HepG2 (cell line): ENCODE data around the gene PRPF38B. TPM values are rescaled to one million over a fixed set of nuclear protein-coding genes. Genes with fewer than 3 reads are reported as not detected.

Experiments
- ATAC-seq: fragments of 200-7000 bp; cut with Tn5 transposase; 3 replicates; pipeline ENCODE4 v1.9.1; 2020; ENCODE audit warnings: mild to moderate bottlenecking, moderate library complexity
- Bru-seq: library from RNA; stranded (reverse); fragments of 400-500 nt; gene quantifications from one replicate; lab custom pipeline; 2021; lab: Mats Ljungman, UMichigan
- BruChase-seq, 2 experiments: library from RNA; stranded (reverse); fragments of 400-500 nt; gene quantifications; one replicate each; lab custom pipeline; 2021; lab: Mats Ljungman, UMichigan
- BruUV-seq: library from RNA; stranded (reverse); fragments of 400-500 nt; replicated peaks from 2 replicates; lab custom pipeline; 2021; lab: Mats Ljungman, UMichigan
- CTCF ChIA-PET: fragments of 300-600 bp; formaldehyde crosslinking; extraction: SDS; loops from one replicate; lab custom pipeline; 2021; ENCODE audit warnings: low total read pairs, inconsistent platforms, low intra/inter-chr PET ratio; lab: Yijun Ruan, JAX
- POLR2A ChIA-PET: fragments of 350-600 bp; sonication (Branson Sonifier 250); formaldehyde crosslinking; loops from one replicate; lab custom pipeline; 2020; ENCODE audit warnings: antibody characterized with exemption, inconsistent platforms; lab: Yijun Ruan, JAX
- DNase-seq: peaks from one replicate; pipeline ENCODE4 v3.0.0-alpha.2; 2015; ENCODE audit warnings: low spot score
- FAIRE-seq: peaks from 3 replicates; lab custom pipeline; 2011; peaks lifted over from hg19 to GRCh38; lab: Jason Lieb, UNC
- H2AFZ ChIP-seq: one replicate; pipeline ENCODE4 v1.6.1; 2011; ENCODE audit warnings: low read length, inconsistent platforms
- H3K27ac ChIP-seq: fragments of 300-600 bp; 3 replicates; pipeline ENCODE4 v1.8.0; 2011; ENCODE audit warnings: mixed run types, mild to moderate bottlenecking, mixed read lengths, low read length, inconsistent platforms; ENCODE audit not compliant: insufficient read depth; ENCODE audit errors: extremely low read length
- H3K27me3 ChIP-seq, 2 experiments: fragments of 200-600 bp in 1 of 2; 2 replicates in 1 of 2; 3 replicates in 1 of 2; pipeline versions ENCODE4 v1.6.0 to v1.8.0; 2011; ENCODE audit warnings: low read length in 2 of 2, mild to moderate bottlenecking in 2 of 2, moderate library complexity in 2 of 2, inconsistent platforms in 1 of 2; ENCODE audit not compliant: insufficient read depth in 2 of 2, control insufficient read depth in 1 of 2
- H3K36me3 ChIP-seq, 2 experiments: fragments of 200-600 bp in 1 of 2; replicated peaks in 1 of 2; 2 replicates in 1 of 2; 3 replicates in 1 of 2; pipeline versions ENCODE4 v1.5.1 to v1.8.0; 2011; ENCODE audit warnings: low read length in 2 of 2, inconsistent platforms in 1 of 2; ENCODE audit not compliant: insufficient read depth in 2 of 2, control insufficient read depth in 1 of 2
- H3K4me1 ChIP-seq: 2 replicates; pipeline ENCODE4 v1.5.1; 2012; ENCODE audit warnings: low read length, inconsistent platforms; ENCODE audit not compliant: insufficient read depth
- H3K4me2 ChIP-seq: 2 replicates; pipeline ENCODE4 v1.6.0; 2011; ENCODE audit warnings: low read depth, low read length, inconsistent platforms
- H3K4me3 ChIP-seq, 3 experiments: fragments of 200-600 bp in 1 of 3; sonication (generic), shearing (Covaris generic) in 1 of 3; replicated peaks in 1 of 3; 2 replicates each; pipeline ENCODE4 v1.5.1; 2011 to 2016; ENCODE audit warnings: low read length in 3 of 3, inconsistent platforms in 2 of 3, low read depth in 2 of 3, mild to moderate bottlenecking in 2 of 3, control low read depth in 1 of 3, mixed read lengths in 1 of 3; ENCODE audit not compliant: insufficient read depth in 1 of 3
- H3K79me2 ChIP-seq: one replicate; pipeline ENCODE4 v1.6.1; 2011; ENCODE audit warnings: low read length, inconsistent platforms; ENCODE audit not compliant: insufficient read depth
- H3K9ac ChIP-seq: 2 replicates; pipeline ENCODE4 v1.6.0; 2011; ENCODE audit warnings: mild to moderate bottlenecking, low read depth, low read length, inconsistent platforms; ENCODE audit not compliant: insufficient read depth
- H3K9me3 ChIP-seq: 2 replicates; pipeline ENCODE4 v1.5.1; 2012; ENCODE audit warnings: mild to moderate bottlenecking, low read length
- H4K20me1 ChIP-seq: 2 replicates; pipeline ENCODE4 v1.6.0; 2011; ENCODE audit warnings: inconsistent platforms, mild to moderate bottlenecking, low read length, moderate library complexity; ENCODE audit not compliant: insufficient read depth
- ASH2L ChIP-seq: fragments of 300-600, 200-600 bp; sonication (generic); IDR thresholded peaks from 2 replicates; pipeline ENCODE4 v1.7.0; 2017; ENCODE audit warnings: low read depth, mild to moderate bottlenecking, moderate library complexity, mixed read lengths, low read length; ENCODE audit not compliant: insufficient read length
- ATF1 ChIP-seq: IDR thresholded peaks from 2 replicates; pipeline ENCODE4 v1.6.1; 2016; ENCODE audit warnings: mild to moderate bottlenecking, control low read depth
- FOXK1 ChIP-seq: sonication (generic); formaldehyde crosslinking; IDR thresholded peaks from 2 replicates; pipeline ENCODE4 v1.4.0; 2020; ENCODE audit warnings: low read depth, missing genetic modification reagents, borderline replicate concordance
- HDAC2 ChIP-seq: sonication (generic); formaldehyde crosslinking; IDR thresholded peaks from 2 replicates; pipeline ENCODE4 v1.4.0; 2020; ENCODE audit warnings: missing genetic modification reagents
- MAF1 ChIP-seq: sonication (generic); formaldehyde crosslinking; IDR thresholded peaks from 2 replicates; pipeline ENCODE4 v1.5.0; 2020; ENCODE audit warnings: missing genetic modification reagents, borderline replicate concordance
- TERF1 ChIP-seq: sonication (generic); formaldehyde crosslinking; IDR thresholded peaks from 2 replicates; pipeline ENCODE4 v1.8.0; 2022; ENCODE audit warnings: mild to moderate bottlenecking, missing genetic modification reagents, moderate library complexity
- USF2 ChIP-seq, 2 experiments: sonication (generic) in 1 of 2; formaldehyde crosslinking in 1 of 2; IDR thresholded peaks; 2 replicates each; pipeline versions ENCODE4 v1.5.1 to v1.6.1; 2011 to 2020; ENCODE audit warnings: borderline replicate concordance in 1 of 2, low read depth in 1 of 2, low read length in 1 of 2, mild to moderate bottlenecking in 1 of 2, missing genetic modification reagents in 1 of 2, moderate library complexity in 1 of 2
- ZBTB20 ChIP-seq: sonication (generic); formaldehyde crosslinking; IDR thresholded peaks from 2 replicates; pipeline ENCODE4 v1.8.1; 2023; ENCODE audit warnings: missing genetic modification reagents, low read depth, mild to moderate bottlenecking, borderline replicate concordance
- ZFP1 ChIP-seq: IDR thresholded peaks from 2 replicates; pipeline ENCODE4 v1.6.1; 2016
- ZUFSP ChIP-seq: sonication (generic); formaldehyde crosslinking; IDR thresholded peaks from 2 replicates; pipeline ENCODE4 v1.9.0; 2021; ENCODE audit warnings: missing genetic modification reagents, mild to moderate bottlenecking, borderline replicate concordance
- whole genome bisulfite sequencing: methylation state at CpG from one replicate; pipeline ENCODE4 v1.1.6; 2017; ENCODE audit warnings: low lambda C conversion rate; 5-methylcytosine and 5-hydroxymethylcytosine counted together
- in situ Hi-C: cut with HindIII; loops from 2 replicates; pipeline ENCODE4 v1.10.0; 2017; ENCODE audit warnings: low pct_unique_long_range_greater_than_20kb; ENCODE audit not compliant: extremely low pct_ligation_motif_present
- intact Hi-C: fragments of 100-400 bp; cut with micrococcal nuclease; formaldehyde crosslinking; loops from one replicate; pipeline ENCODE4 v1.10.0; 2022; ENCODE audit not compliant: unreplicated experiment
- long read RNA-seq, 2 experiments: library from RNA in 1 of 2; library from polyadenylated mRNA in 1 of 2; stranded (forward) in 1 of 2; unstranded in 1 of 2; transcript quantifications; one replicate each; pipeline ENCODE4 v2.0.0, GENCODE V29; 2019 to 2022
- polyA minus RNA-seq, 3 experiments: library from RNA; depleted of rRNA, polyadenylated mRNA; stranded (reverse); fragments of >200 nt; gene quantifications; 2 replicates each; pipeline ENCODE4 v1.2.3, GENCODE V29; 2011; ENCODE audit warnings: low replicate concordance in 1 of 3
- polyA plus RNA-seq, 8 experiments: library from polyadenylated mRNA; depleted of rRNA in 3 of 8; stranded (reverse) in 7 of 8; unstranded in 1 of 8; fragments of >200 nt; fragmentation: Illumina TruSeq in 4 of 8; extraction: Trizol in 4 of 8; gene quantifications; 2 replicates each; pipeline versions ENCODE4 v1.2.1 to v1.2.3, GENCODE V29; 2011 to 2016; ENCODE audit warnings: low read depth in 4 of 8, missing spikeins in 1 of 8, mixed read lengths in 1 of 8; ENCODE audit not compliant: insufficient read depth in 1 of 8
- total RNA-seq, 5 experiments: library from RNA; depleted of rRNA; stranded (reverse); fragments of >200 nt; fragmentation: Illumina TruSeq; extraction: Trizol; gene quantifications; 2 replicates each; pipeline ENCODE4 v1.2.3, GENCODE V29; 2016; ENCODE audit warnings: low read depth in 1 of 5

Gene PRPF38B
- 14.3 and 25.7 TPM in 2 replicates for total RNA-seq (2016; rRNA removed; fragmentation: Illumina TruSeq; extraction: Trizol)
- total RNA-seq (2016; cell fraction: cytosol; rRNA removed; fragmentation: Illumina TruSeq; extraction: Trizol; ENCODE audit: low read depth) = 5.1 and 6.2 TPM in 2 replicates
- total RNA-seq (2016; cell fraction: insoluble cytoplasmic fraction; rRNA removed; fragmentation: Illumina TruSeq; extraction: Trizol) = 13.6 and 27.9 TPM in 2 replicates
- total RNA-seq (2016; cell fraction: membrane; rRNA removed; fragmentation: Illumina TruSeq; extraction: Trizol) = 5.9 and 7.5 TPM in 2 replicates
- total RNA-seq (2016; cell fraction: nucleus; rRNA removed; fragmentation: Illumina TruSeq; extraction: Trizol) = 56.6 and 59.5 TPM in 2 replicates
- polyA plus RNA-seq (2011; rRNA removed) = 25.9 and 29.7 TPM in 2 replicates
- polyA plus RNA-seq (2011; cell fraction: cytosol; rRNA removed) = 7.7 and 8.6 TPM in 2 replicates
- 47.2 and 58.1 TPM in 2 replicates for polyA plus RNA-seq (2011; cell fraction: nucleus; rRNA removed)
- polyA plus RNA-seq (2012) = 26.1 and 32.8 TPM in 2 replicates
- polyA plus RNA-seq (2016; cell fraction: cytosol; fragmentation: Illumina TruSeq; extraction: Trizol; ENCODE audit: low read depth) = 1.5 and 1.9 TPM in 2 replicates
- 25.6 and 25.9 TPM in 2 replicates for polyA plus RNA-seq (2016; cell fraction: insoluble cytoplasmic fraction; fragmentation: Illumina TruSeq; extraction: Trizol; ENCODE audit: low read depth)
- 4.0 and 4.5 TPM in 2 replicates for polyA plus RNA-seq (2016; cell fraction: membrane; fragmentation: Illumina TruSeq; extraction: Trizol; ENCODE audit: low read depth)
- polyA plus RNA-seq (2016; cell fraction: nucleus; fragmentation: Illumina TruSeq; extraction: Trizol; ENCODE audit: insufficient read depth, low read depth) = 122 and 128 TPM in 2 replicates
- polyA minus RNA-seq (2011; rRNA and poly(A)+ RNA removed; ENCODE audit: low replicate concordance) = 24.7 and 36.9 TPM in 2 replicates
- 6.1 and 8.7 TPM in 2 replicates for polyA minus RNA-seq (2011; cell fraction: cytosol; rRNA and poly(A)+ RNA removed)
- 106 and 110 TPM in 2 replicates for polyA minus RNA-seq (2011; cell fraction: nucleus; rRNA and poly(A)+ RNA removed)
- Bru-seq, nascent RNA = percentile 99 among the genes with signal in this experiment
- BruChase-seq, experiment 1, labeled RNA remaining after a 6-hour chase = percentile 97 among the genes with signal in this experiment
- BruChase-seq, experiment 2, labeled RNA remaining after a 2-hour chase = percentile 98 among the genes with signal in this experiment
- long read RNA-seq, experiment 1, transcript PRPF38B-203 (6 exons, 3,693 nt) = major isoform, 33 of 43 reads
- long read RNA-seq, experiment 1, partial matches to known transcripts = 2 of 43 reads
- long read RNA-seq, experiment 1, other reads (novel, unspliced or antisense) = 6 of 43 reads
- long read RNA-seq, experiment 2, partial matches to known transcripts = 0 of 28 reads
- long read RNA-seq, experiment 2, other reads (novel, unspliced or antisense) = 27 of 28 reads

GRCh38 chr1:108691942-108692723, at the start of gene PRPF38B:
TSS of gene PRPF38B (plus strand) at chr1:108692310. CDS start at chr1:108692592, 282 bp downstream.
- ChIA-PET CTCF (no interaction called here), POLR2A (interaction anchor here (0.9 to 2.1 kb wide), 16 partner anchors 10 to 492 kb away, joined by 3 to 28 read pairs (median 4); partner anchors contain the start of genes EEIG2, GPSM2 and SLC25A24)
- ATAC-seq = peak; percentile 96
- in situ Hi-C loops = no loop called here
- Histone ChIP-seq H3K4me2 (peak within 1 kb of the TSS; percentile 81), H3K9ac (peak within 1 kb of the TSS; percentile 89), H3K9me3 (no peaks in the 10 kb centered on the region), H4K20me1 (peaks cover 25% of the 10 kb centered on the region), H3K27me3 (no peaks in the 10 kb centered on the region; a peak in 1 of 5 replicates), H3K4me1 (peaks cover 45% of the 10 kb centered on the region), H3K79me2 (peaks cover 48% of the 10 kb centered on the region), H3K36me3 (peaks cover 4 to 18% of the 10 kb centered on the region in 2 experiments; a peak in 4 of 5 replicates), H2AFZ (peak within 1 kb of the TSS; percentile 37), H3K27ac (peak within 1 kb of the TSS; percentile 94), H3K4me3 (peak within 1 kb of the TSS; percentile 87 to 95 (median 93))
- peak; percentile 83 for FAIRE-seq
- DNase-seq = peak; percentile 87
- under 1% methylated on average over 24 of the region's 59 CpGs for WGBS
- no TSS peak for BruUV-seq
- intact Hi-C loops = loop anchor here (2.0 to 5.0 kb wide), 2 partner anchors 45 to 130 kb away; partner anchors contain the start of gene EEIG2
- no peak for TF ChIP-seq USF2 (IDR thresholded peaks at IDR 0.05; ENCODE audit: low read depth, low read length)
- TF ChIP-seq USF2 (CRISPR knock-in tag; IDR thresholded peaks at IDR 0.05; ENCODE audit: borderline replicate concordance) = peak; percentile 24; the same call in 1 of the 2 replicates
- peak; percentile 93 for TF ChIP-seq ATF1 (CRISPR knock-in tag)
- no peak for TF ChIP-seq HDAC2
- TF ChIP-seq ZBTB20 (CRISPR knock-in tag) = peak; percentile 82; the same call in 1 of the 2 replicates
- TF ChIP-seq MAF1 = peak; percentile 59; the same call in 1 of the 2 replicates
- no peak for TF ChIP-seq ZUFSP
- 0 out of 2 replicates have a peak, but pooled peaks have one; percentile 29 for TF ChIP-seq ZFP1 (CRISPR knock-in tag)
- TF ChIP-seq ASH2L = peak; percentile 96
- peak; percentile 61; the same call in 1 of the 2 replicates for TF ChIP-seq FOXK1 (CRISPR knock-in tag)
- TF ChIP-seq TERF1 (CRISPR knock-in tag) = peak; percentile 67; the same call in 1 of the 2 replicates
